Astrocyte of the spinal cord (primary cell): Measurements from ENCODE around the gene EIF4E1B.

Source experiments
- DNase-seq: peaks from one replicate; pipeline ENCODE4 v3.0.0; 2011; ENCODE audit warnings: low read depth, low spot score
- H3K4me3 ChIP-seq: 2 replicates; pipeline ENCODE4 v1.5.1; 2011; ENCODE audit warnings: low read depth, mild to moderate bottlenecking, low read length, moderate library complexity
- CTCF ChIP-seq: IDR thresholded peaks from 2 replicates; pipeline ENCODE4 v1.5.1; 2012; ENCODE audit warnings: low read depth, mild to moderate bottlenecking, low read length, inconsistent platforms
- in situ Hi-C: cut with HindIII; loops from 2 replicates; pipeline ENCODE4 v1.10.0; 2017; ENCODE audit warnings: low sequenced_read_pairs

EIF4E1B gene

DNA sequence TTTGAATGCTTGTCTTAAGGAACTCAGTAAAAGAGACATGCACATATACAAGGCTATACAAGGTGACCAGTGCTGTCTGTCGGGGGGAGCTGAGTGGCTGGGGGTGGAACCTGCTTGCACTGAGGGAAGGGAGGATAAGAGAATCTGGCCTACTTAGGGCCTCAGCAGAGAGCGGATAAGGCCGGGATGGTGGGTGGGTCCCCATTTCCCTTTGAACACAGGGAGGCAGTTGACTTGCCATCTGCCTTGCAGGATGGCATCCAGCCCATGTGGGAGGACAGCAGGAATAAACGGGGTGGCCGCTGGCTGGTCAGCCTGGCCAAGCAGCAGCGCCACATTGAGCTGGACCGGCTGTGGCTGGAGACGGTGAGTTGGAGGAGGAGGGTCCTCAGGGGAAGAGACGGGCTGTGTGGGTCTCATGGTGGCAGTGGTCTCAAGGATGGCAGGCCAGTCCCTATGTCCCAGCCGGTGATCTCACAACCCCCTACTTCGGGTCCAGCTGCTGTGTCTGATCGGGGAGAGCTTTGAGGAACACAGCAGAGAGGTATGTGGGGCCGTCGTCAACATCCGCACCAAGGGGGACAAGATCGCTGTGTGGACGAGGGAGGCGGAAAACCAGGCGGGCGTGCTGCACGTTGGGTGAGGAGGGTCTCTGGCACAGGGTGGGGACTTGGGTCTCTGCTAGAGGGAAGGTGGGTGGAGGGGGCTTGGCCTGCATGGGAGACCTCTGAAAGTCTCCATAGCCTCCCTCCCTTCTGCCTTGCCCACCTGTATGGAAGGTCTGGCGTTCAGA lies 14.6 kb downstream of the EIF4E1B start:
- TF ChIP-seq CTCF = no peak
- no peak overlapping the region for H3K4me3 ChIP-seq
- DNase-seq = no peak
- in situ Hi-C loops = no loop called here

GRCh38 chr5:176646049-176646706 lies 15.7 kb downstream of the EIF4E1B start:
- TF ChIP-seq CTCF = no peak
- no peak overlapping the region for H3K4me3 ChIP-seq
- in situ Hi-C loops = no loop called here
- DNase-seq = no peak

DNA sequence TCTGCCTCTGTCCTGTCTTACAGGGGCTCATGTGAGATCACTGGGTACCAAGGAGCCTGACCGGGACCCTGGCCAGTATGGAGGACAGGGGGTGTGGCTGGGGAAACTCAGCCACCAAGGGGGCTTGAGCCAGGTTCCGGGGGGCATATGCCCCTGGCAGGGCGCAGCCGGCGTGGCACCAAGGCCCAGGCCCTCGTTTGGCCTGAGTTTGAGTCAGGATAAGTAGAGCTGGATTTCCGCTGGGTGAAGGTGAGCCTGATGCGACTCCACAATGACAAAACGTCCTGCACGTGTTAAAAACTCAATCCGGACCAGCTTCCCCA lies 16.2 kb downstream of the EIF4E1B start:
- DNase-seq = no peak
- TF ChIP-seq CTCF = no peak
- in situ Hi-C loops = no loop called here
- H3K4me3 ChIP-seq = peak overlapping the region; percentile 29

DNA sequence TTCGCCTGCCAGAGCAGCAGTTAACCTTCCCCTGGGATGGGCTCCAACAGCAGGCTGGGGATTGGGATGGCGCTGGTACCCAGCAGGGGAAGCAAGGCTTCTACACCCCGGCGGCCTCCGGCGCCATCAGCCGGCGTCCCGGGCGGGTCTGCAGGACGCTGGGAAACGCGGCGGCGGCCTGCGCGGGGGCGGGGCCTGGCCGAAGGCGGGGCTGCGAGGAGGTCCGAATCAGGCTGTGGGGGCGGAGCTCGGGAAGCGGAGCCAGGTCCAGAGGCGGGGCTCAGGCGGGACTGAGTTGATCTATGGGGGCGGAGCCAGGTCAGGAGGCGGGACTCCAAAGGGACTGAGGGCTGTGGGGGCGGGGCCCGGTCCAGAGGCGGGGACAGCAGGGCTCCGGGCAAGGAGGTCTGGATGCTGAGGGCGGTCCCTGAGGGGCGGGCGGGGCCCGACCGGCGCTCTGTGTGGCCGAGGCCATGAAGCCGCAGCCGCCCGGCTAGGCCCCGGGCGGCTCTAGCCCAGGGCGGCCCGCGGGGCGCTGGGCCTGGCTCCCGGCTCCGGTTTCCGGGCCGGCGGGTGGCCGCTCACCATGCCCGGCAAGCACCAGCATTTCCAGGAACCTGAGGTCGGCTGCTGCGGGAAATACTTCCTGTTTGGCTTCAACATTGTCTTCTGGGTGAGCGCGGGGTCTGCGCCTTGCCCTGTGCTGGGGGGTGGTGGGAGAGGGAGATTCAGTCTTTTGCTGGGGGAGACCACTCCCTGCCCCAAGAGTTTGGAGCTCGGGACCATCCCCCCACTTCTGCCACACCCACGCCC lies 16.8 kb downstream of the EIF4E1B start, which contains the start of gene TSPAN17:
Gene TSPAN17 (plus strand): TSS at position 455 of the 813 bp plus-strand sequence. CDS start 132 bp downstream, at position 587.
- in situ Hi-C loops = no loop called here

DNA sequence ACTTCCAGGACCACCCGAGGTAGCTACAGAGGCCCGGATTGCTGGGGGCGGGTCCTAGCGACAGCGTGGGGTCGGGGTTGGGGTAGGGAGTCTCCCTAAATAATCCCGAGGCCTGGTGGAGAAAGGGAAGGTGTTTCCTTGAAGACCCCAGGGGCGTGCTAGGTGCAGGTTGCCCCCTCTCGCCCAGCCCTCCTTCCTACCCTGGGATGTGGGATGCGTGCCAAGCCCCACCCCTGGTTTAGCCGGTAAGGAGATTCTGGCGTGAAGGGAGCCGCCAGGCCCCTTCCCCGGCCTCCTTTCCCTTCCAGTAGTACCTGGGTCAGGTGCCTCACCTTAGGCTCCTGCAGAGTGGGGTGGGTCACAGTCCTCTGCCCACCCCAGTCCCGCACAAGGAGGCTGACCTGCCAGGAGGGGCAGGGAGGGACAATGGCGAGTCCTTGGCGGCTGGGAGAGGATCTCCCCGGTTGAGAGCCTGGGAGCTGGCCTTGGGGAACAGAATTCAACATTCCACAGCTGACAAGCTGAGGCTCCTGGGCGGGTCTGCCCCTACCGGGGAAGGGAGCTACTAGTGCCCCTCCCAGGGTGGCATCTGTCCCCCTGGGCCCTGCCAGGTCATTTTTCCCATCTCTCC lies 17.5 kb downstream of the EIF4E1B start:
- in situ Hi-C loops = no loop called here
- TF ChIP-seq CTCF = no peak
- peak overlapping the region; percentile 76 for H3K4me3 ChIP-seq
- peak; percentile 32 for DNase-seq

More for the DNA sequence above, 16.8 kb downstream of the EIF4E1B start, which contains the start of gene TSPAN17:
- H3K4me3 ChIP-seq = peak within 1 kb of the TSS; percentile 76
- peak; percentile 99 for DNase-seq
- TF ChIP-seq CTCF = peak; percentile 44
